HepG2 (cell line): ENCODE results near the gene EED. TPM values are rescaled to one million over a fixed set of nuclear protein-coding genes. Genes with fewer than 3 reads are reported as not detected.

ENCODE experiments used
- ATAC-seq: fragments of 200-7000 bp; cut with Tn5 transposase; 3 replicates; pipeline ENCODE4 v1.9.1; 2020; ENCODE audit warnings: mild to moderate bottlenecking, moderate library complexity
- BruUV-seq: library from RNA; stranded (reverse); fragments of 400-500 nt; replicated peaks from 2 replicates; lab custom pipeline; 2021; lab: Mats Ljungman, UMichigan
- CTCF ChIA-PET: fragments of 300-600 bp; formaldehyde crosslinking; extraction: SDS; loops from one replicate; lab custom pipeline; 2021; ENCODE audit warnings: low total read pairs, inconsistent platforms, low intra/inter-chr PET ratio; lab: Yijun Ruan, JAX
- POLR2A ChIA-PET: fragments of 350-600 bp; sonication (Branson Sonifier 250); formaldehyde crosslinking; loops from one replicate; lab custom pipeline; 2020; ENCODE audit warnings: antibody characterized with exemption, inconsistent platforms; lab: Yijun Ruan, JAX
- DNase-seq: peaks from one replicate; pipeline ENCODE4 v3.0.0-alpha.2; 2015; ENCODE audit warnings: low spot score
- FAIRE-seq: peaks from 3 replicates; lab custom pipeline; 2011; peaks lifted over from hg19 to GRCh38; lab: Jason Lieb, UNC
- H2AFZ ChIP-seq: one replicate; pipeline ENCODE4 v1.6.1; 2011; ENCODE audit warnings: low read length, inconsistent platforms
- H3K27ac ChIP-seq: fragments of 300-600 bp; 3 replicates; pipeline ENCODE4 v1.8.0; 2011; ENCODE audit warnings: mixed run types, mild to moderate bottlenecking, mixed read lengths, low read length, inconsistent platforms; ENCODE audit not compliant: insufficient read depth; ENCODE audit errors: extremely low read length
- H3K27me3 ChIP-seq, 2 experiments: fragments of 200-600 bp in 1 of 2; 2 replicates in 1 of 2; 3 replicates in 1 of 2; pipeline versions ENCODE4 v1.6.0 to v1.8.0; 2011; ENCODE audit warnings: low read length in 2 of 2, mild to moderate bottlenecking in 2 of 2, moderate library complexity in 2 of 2, inconsistent platforms in 1 of 2; ENCODE audit not compliant: insufficient read depth in 2 of 2, control insufficient read depth in 1 of 2
- H3K36me3 ChIP-seq, 2 experiments: fragments of 200-600 bp in 1 of 2; replicated peaks in 1 of 2; 2 replicates in 1 of 2; 3 replicates in 1 of 2; pipeline versions ENCODE4 v1.5.1 to v1.8.0; 2011; ENCODE audit warnings: low read length in 2 of 2, inconsistent platforms in 1 of 2; ENCODE audit not compliant: insufficient read depth in 2 of 2, control insufficient read depth in 1 of 2
- H3K4me1 ChIP-seq: 2 replicates; pipeline ENCODE4 v1.5.1; 2012; ENCODE audit warnings: low read length, inconsistent platforms; ENCODE audit not compliant: insufficient read depth
- H3K4me2 ChIP-seq: 2 replicates; pipeline ENCODE4 v1.6.0; 2011; ENCODE audit warnings: low read depth, low read length, inconsistent platforms
- H3K4me3 ChIP-seq, 3 experiments: fragments of 200-600 bp in 1 of 3; sonication (generic), shearing (Covaris generic) in 1 of 3; replicated peaks in 1 of 3; 2 replicates each; pipeline ENCODE4 v1.5.1; 2011 to 2016; ENCODE audit warnings: low read length in 3 of 3, inconsistent platforms in 2 of 3, low read depth in 2 of 3, mild to moderate bottlenecking in 2 of 3, control low read depth in 1 of 3, mixed read lengths in 1 of 3; ENCODE audit not compliant: insufficient read depth in 1 of 3
- H3K79me2 ChIP-seq: one replicate; pipeline ENCODE4 v1.6.1; 2011; ENCODE audit warnings: low read length, inconsistent platforms; ENCODE audit not compliant: insufficient read depth
- H3K9ac ChIP-seq: 2 replicates; pipeline ENCODE4 v1.6.0; 2011; ENCODE audit warnings: mild to moderate bottlenecking, low read depth, low read length, inconsistent platforms; ENCODE audit not compliant: insufficient read depth
- H3K9me3 ChIP-seq: 2 replicates; pipeline ENCODE4 v1.5.1; 2012; ENCODE audit warnings: mild to moderate bottlenecking, low read length
- H4K20me1 ChIP-seq: 2 replicates; pipeline ENCODE4 v1.6.0; 2011; ENCODE audit warnings: inconsistent platforms, mild to moderate bottlenecking, low read length, moderate library complexity; ENCODE audit not compliant: insufficient read depth
- ARNT ChIP-seq: fragments of 450-650 bp; IDR thresholded peaks from 2 replicates; pipeline ENCODE4 v1.6.1; 2017
- CBX5 ChIP-seq: sonication (generic); formaldehyde crosslinking; IDR thresholded peaks from 2 replicates; pipeline ENCODE4 v1.4.0; 2020; ENCODE audit warnings: missing genetic modification reagents, borderline replicate concordance
- DDIT3 ChIP-seq: sonication (generic); formaldehyde crosslinking; IDR thresholded peaks from 2 replicates; pipeline ENCODE4 v1.4.0; 2020; ENCODE audit warnings: mild to moderate bottlenecking, missing genetic modification reagents
- FOSL1 ChIP-seq: sonication (generic); formaldehyde crosslinking; IDR thresholded peaks from 2 replicates; pipeline ENCODE4 v1.9.0; 2021; ENCODE audit warnings: missing genetic modification reagents, borderline replicate concordance
- FOSL2 ChIP-seq: sonication (generic); formaldehyde crosslinking; IDR thresholded peaks from 2 replicates; pipeline ENCODE4 v1.4.0; 2020; ENCODE audit warnings: missing genetic modification reagents
- HHEX ChIP-seq: IDR thresholded peaks from 2 replicates; pipeline ENCODE4 v1.6.1; 2016; ENCODE audit warnings: control low read depth
- HMGXB4 ChIP-seq, 2 experiments: sonication (generic) in 1 of 2; formaldehyde crosslinking in 1 of 2; IDR thresholded peaks; 2 replicates each; pipeline versions ENCODE4 v1.4.0 to v1.6.1; 2018 to 2020; ENCODE audit warnings: missing genetic modification reagents in 2 of 2, borderline replicate concordance in 1 of 2, low read depth in 1 of 2, mild to moderate bottlenecking in 1 of 2, missing biosample characterization in 1 of 2
- HNF4A ChIP-seq: sonication (generic); formaldehyde crosslinking; IDR thresholded peaks from 2 replicates; pipeline ENCODE4 v1.4.0; 2020; ENCODE audit warnings: missing genetic modification reagents
- PRDM10 ChIP-seq: sonication (generic); formaldehyde crosslinking; IDR thresholded peaks from 2 replicates; pipeline ENCODE4 v1.4.0; 2020; ENCODE audit warnings: low read depth, missing genetic modification reagents
- ZNF34 ChIP-seq: sonication (generic); formaldehyde crosslinking; IDR thresholded peaks from 2 replicates; pipeline ENCODE4 v1.4.0; 2020; ENCODE audit warnings: mild to moderate bottlenecking, missing genetic modification reagents, borderline replicate concordance
- WGBS: methylation state at CpG from one replicate; pipeline ENCODE4 v1.1.6; 2017; ENCODE audit warnings: low lambda C conversion rate; 5-methylcytosine and 5-hydroxymethylcytosine counted together
- in situ Hi-C: cut with HindIII; loops from 2 replicates; pipeline ENCODE4 v1.10.0; 2017; ENCODE audit warnings: low pct_unique_long_range_greater_than_20kb; ENCODE audit not compliant: extremely low pct_ligation_motif_present
- intact Hi-C: fragments of 100-400 bp; cut with micrococcal nuclease; formaldehyde crosslinking; loops from one replicate; pipeline ENCODE4 v1.10.0; 2022; ENCODE audit not compliant: unreplicated experiment
- polyA plus RNA-seq, 8 experiments: library from polyadenylated mRNA; depleted of rRNA in 3 of 8; stranded (reverse) in 7 of 8; unstranded in 1 of 8; fragments of >200 nt; fragmentation: Illumina TruSeq in 4 of 8; extraction: Trizol in 4 of 8; gene quantifications; 2 replicates each; pipeline versions ENCODE4 v1.2.1 to v1.2.3, GENCODE V29; 2011 to 2016; ENCODE audit warnings: low read depth in 4 of 8, missing spikeins in 1 of 8, mixed read lengths in 1 of 8; ENCODE audit not compliant: insufficient read depth in 1 of 8
- total RNA-seq, 5 experiments: library from RNA; depleted of rRNA; stranded (reverse); fragments of >200 nt; fragmentation: Illumina TruSeq; extraction: Trizol; gene quantifications; 2 replicates each; pipeline ENCODE4 v1.2.3, GENCODE V29; 2016; ENCODE audit warnings: low read depth in 1 of 5

The EED gene
- total and polyA plus RNA-seq, 2 of the 13 experiments (the other 11 are each of a cell fraction or from before 2014, with no cell fraction given) = 11.0 to 28.4 TPM

- H3K27me3 ChIP-seq = no peaks in the 10 kb centered on the region
- POLR2A ChIA-PET = interaction anchor here (1.2 kb wide), 2 partner anchors 18 to 142 kb away, joined by 4 to 5 read pairs; partner anchors contain the start of gene PICALM
- no peak for TF ChIP-seq HMGXB4 (CRISPR knock-in tag; IDR thresholded peaks at IDR 0.05; ENCODE audit: borderline replicate concordance in 1 of 2, low read depth in 1 of 2)
- 0 out of 2 replicates have a peak, but pooled peaks have one; percentile 14 for TF ChIP-seq FOSL2 (CRISPR knock-in tag)
- TF ChIP-seq, all 625 proteins: peak for 1
- CTCF ChIA-PET = no interaction called here
- intact Hi-C loops = loop anchor here (10.0 kb wide), 1 partner anchor 617 kb away; no protein-coding TSS in a partner anchor
- BruUV-seq = no TSS peak
- WGBS = 77% methylated on average over 4 of the region's 4 CpGs
- Histone ChIP-seq H3K36me3 (no peaks in the 10 kb centered on the region), H3K79me2 (no peaks in the 10 kb centered on the region), H3K9ac (no peak overlapping the region), H4K20me1 (no peaks in the 10 kb centered on the region), H3K27ac (no peak overlapping the region), H3K4me3 (no peak overlapping the region), H3K4me2 (no peak overlapping the region), H3K4me1 (peaks cover 59% of the 10 kb centered on the region), H3K9me3 (no peaks in the 10 kb centered on the region), H2AFZ (no peak overlapping the region)
- ATAC-seq (no peak), FAIRE-seq (no peak), DNase-seq (no peak)
- in situ Hi-C loops = loop anchor here (25.0 kb wide), 2 partner anchors 174 to 274 kb away; no protein-coding TSS in a partner anchor
Measured at GRCh38 chr11:86211619-86212018, 32.9 kb upstream of the EED start.

- DNase-seq = no peak
- H3K4me2 ChIP-seq = no peak overlapping the region
- FAIRE-seq = no peak
- no peak overlapping the region for H2AFZ ChIP-seq
- POLR2A ChIA-PET = interaction anchor here (1.2 kb wide), 2 partner anchors 19 to 143 kb away, joined by 4 to 5 read pairs; partner anchors contain the start of gene PICALM
- H3K4me3 ChIP-seq = no peak overlapping the region
- in situ Hi-C loops = loop anchor here (25.0 kb wide), 2 partner anchors 175 to 275 kb away; no protein-coding TSS in a partner anchor
- intact Hi-C loops = loop anchor here (10.0 kb wide), 1 partner anchor 617 kb away; no protein-coding TSS in a partner anchor
- H3K9ac ChIP-seq = no peak overlapping the region
- no peak overlapping the region for H3K27ac ChIP-seq
- H3K79me2 ChIP-seq = no peaks in the 10 kb centered on the region
- no peaks in the 10 kb centered on the region for H3K27me3 ChIP-seq
- no peaks in the 10 kb centered on the region for H3K36me3 ChIP-seq
- no peaks in the 10 kb centered on the region for H4K20me1 ChIP-seq
- no TSS peak for BruUV-seq
- 91% methylated on average over 2 of the region's 2 CpGs for WGBS
- H3K9me3 ChIP-seq = no peaks in the 10 kb centered on the region
- no peak for ATAC-seq
- H3K4me1 ChIP-seq = peaks cover 58% of the 10 kb centered on the region
- CTCF ChIA-PET = no interaction called here
- TF ChIP-seq FOSL2 (CRISPR knock-in tag) (peak; percentile 81), HNF4A (CRISPR knock-in tag) (peak; percentile 45; the same call in 1 of the 2 replicates), FOSL1 (0 out of 2 replicates have a peak, but pooled peaks have one; percentile 31), CBX5 (CRISPR knock-in tag) (no peak), ARNT (no peak), ZNF34 (CRISPR knock-in tag) (no peak), HHEX (CRISPR knock-in tag) (no peak), PRDM10 (CRISPR knock-in tag) (no peak), DDIT3 (CRISPR knock-in tag) (no peak)
Measured at GRCh38 chr11:86212019-86212611, 32.4 kb upstream of the EED start.
